WERI-Rb-1 (cell line): ENCODE measurements around the gene MT1B.
A peak's percentile ranks its signal among the peaks of the same experiment; 100 is the strongest.

Experiments
- DNase-seq: peaks from one replicate; pipeline ENCODE4 v3.0.0-alpha.2; 2020
- H3K27ac ChIP-seq: fragments of 250-450 bp; sonication (Bioruptor Pico); 2 replicates; pipeline ENCODE4 v1.5.1; 2020; ENCODE audit warnings: mild to moderate bottlenecking, moderate library complexity
- H3K27me3 ChIP-seq: fragments of 250-450 bp; sonication (Bioruptor Pico); 2 replicates; pipeline ENCODE4 v1.5.1; 2021; ENCODE audit warnings: mild to moderate bottlenecking, low read depth, moderate library complexity; ENCODE audit not compliant: insufficient read depth, severe bottlenecking
- H3K36me3 ChIP-seq: fragments of 250-450 bp; sonication (Bioruptor Pico); 2 replicates; pipeline ENCODE4 v1.5.1; 2020; ENCODE audit warnings: mild to moderate bottlenecking, moderate library complexity
- H3K4me3 ChIP-seq: 2 replicates; pipeline ENCODE4 v1.5.1; 2011; ENCODE audit warnings: low read depth, mild to moderate bottlenecking, control low read depth, low read length
- H3K9me3 ChIP-seq: fragments of 250-450 bp; sonication (Bioruptor Pico); 2 replicates; pipeline ENCODE4 v1.5.1; 2021; ENCODE audit warnings: mild to moderate bottlenecking, moderate library complexity; ENCODE audit not compliant: severe bottlenecking
- CTCF ChIP-seq: IDR thresholded peaks from 2 replicates; pipeline ENCODE4 v1.5.1; 2011; ENCODE audit warnings: low read depth, mild to moderate bottlenecking, control low read depth, inconsistent platforms, low read length

Gene MT1B

GRCh38 chr16:56651586-56651985 is at the start of gene MT1B:
Gene MT1B, plus strand, starts transcription at chr16:56651886. Its CDS starts 68 bp downstream, at chr16:56651954.
- no peak for DNase-seq
- Histone ChIP-seq H3K9me3 (no peaks in the 10 kb centered on the region), H3K27ac (no peak within 1 kb of the TSS), H3K36me3 (no peaks in the 10 kb centered on the region), H3K4me3 (no peak within 1 kb of the TSS), H3K27me3 (no peaks in the 10 kb centered on the region)
- no peak for TF ChIP-seq CTCF

- DNase-seq: peak; percentile 89
- peak overlapping the region; percentile 33 for H3K27ac ChIP-seq
- H3K27me3 ChIP-seq: no peaks in the 10 kb centered on the region
- H3K4me3 ChIP-seq: no peak overlapping the region
- H3K9me3 ChIP-seq: no peaks in the 10 kb centered on the region
- no peaks in the 10 kb centered on the region for H3K36me3 ChIP-seq
- TF ChIP-seq CTCF: peak; percentile 89
Measured at GRCh38 chr16:56603589-56603988, 48.1 kb upstream of the MT1B start.

GRCh38 chr16:56604966-56605365 is 46.7 kb upstream of the MT1B start:
- no peak overlapping the region for H3K4me3 ChIP-seq
- H3K27ac ChIP-seq: no peak overlapping the region
- TF ChIP-seq CTCF: no peak
- no peaks in the 10 kb centered on the region for H3K27me3 ChIP-seq
- H3K36me3 ChIP-seq: no peaks in the 10 kb centered on the region
- DNase-seq: no peak
- no peaks in the 10 kb centered on the region for H3K9me3 ChIP-seq

- H3K9me3 ChIP-seq: no peaks in the 10 kb centered on the region
- no peak for DNase-seq
- TF ChIP-seq CTCF: no peak
- H3K27me3 ChIP-seq: no peaks in the 10 kb centered on the region
- no peaks in the 10 kb centered on the region for H3K36me3 ChIP-seq
- H3K27ac ChIP-seq: no peak overlapping the region
- no peak overlapping the region for H3K4me3 ChIP-seq
Measured at GRCh38 chr16:56605475-56605874, 46.2 kb upstream of the MT1B start.

- TF ChIP-seq CTCF: no peak
- no peaks in the 10 kb centered on the region for H3K27me3 ChIP-seq
Measured at GRCh38 chr16:56606071-56606475, 45.6 kb upstream of the MT1B start.

GRCh38 chr16:56606476-56607108 is 45.1 kb upstream of the MT1B start:
- no peak for DNase-seq
- H3K27ac ChIP-seq: no peak overlapping the region
- H3K4me3 ChIP-seq: no peak overlapping the region
- H3K9me3 ChIP-seq: no peaks in the 10 kb centered on the region
- no peaks in the 10 kb centered on the region for H3K27me3 ChIP-seq
- TF ChIP-seq CTCF: no peak
- no peaks in the 10 kb centered on the region for H3K36me3 ChIP-seq

More at GRCh38 chr16:56606071-56606475, 45.6 kb upstream of the MT1B start:
- Histone ChIP-seq H3K27ac (no peak overlapping the region), H3K36me3 (no peaks in the 10 kb centered on the region), H3K9me3 (no peaks in the 10 kb centered on the region), H3K4me3 (no peak overlapping the region)
- DNase-seq: no peak
